Suprapubic skin (tissue), 4 donors: ENCODE results near the gene SLC25A5.

ENCODE experiments used
- CTCF ChIP-seq, 2 donors: fragments of 200-600 bp in 1 of 2; fragments of 450-650 bp in 1 of 2; sonication (generic) in 1 of 2; IDR thresholded peaks; one replicate each; pipeline ENCODE4 v1.5.1; 2016 to 2019; ENCODE audit warnings: antibody characterized with exemption in 2 of 2, mild to moderate bottlenecking in 1 of 2, moderate library complexity in 1 of 2
- EP300 ChIP-seq: sonication (generic); formaldehyde crosslinking; IDR thresholded peaks from one replicate; pipeline ENCODE4 v1.6.1; 2017; ENCODE audit warnings: antibody characterized with exemption
- POLR2A ChIP-seq, 2 donors: fragments of 450-650 bp; IDR thresholded peaks; one replicate each; pipeline ENCODE4 v1.6.1; 2017; ENCODE audit warnings: antibody characterized with exemption in 2 of 2, mild to moderate bottlenecking in 2 of 2, moderate library complexity in 2 of 2
- POLR2AphosphoS5 ChIP-seq, 3 donors: sonication (generic); formaldehyde crosslinking; IDR thresholded peaks; one replicate each; pipeline ENCODE4 v1.6.1; 2017; ENCODE audit warnings: antibody characterized with exemption in 3 of 3

GRCh38 chrX:119482041-119482440, 13.8 kb downstream of the SLC25A5 start:
- no peak for TF ChIP-seq CTCF (IDR thresholded peaks at IDR 0.05)
- TF ChIP-seq EP300 = no peak
- no peak for TF ChIP-seq POLR2AphosphoS5 (IDR thresholded peaks at IDR 0.05)
- TF ChIP-seq POLR2A (IDR thresholded peaks at IDR 0.05) = no peak
